Parathyroid adenoma (tissue), 2 donors: ENCODE results near the gene MMRN1.

Experiments used
- H2AFZ ChIP-seq: fragments of 300-600 bp; sonication (generic); one replicate; pipeline ENCODE4 v1.7.0; 2017; ENCODE audit warnings: antibody characterized with exemption, mild to moderate bottlenecking
- H3K27ac ChIP-seq: fragments of 300-600 bp; sonication (generic); one replicate; pipeline ENCODE4 v1.7.0; 2017
- H3K27me3 ChIP-seq: fragments of 300-600 bp; sonication (generic); one replicate; pipeline ENCODE4 v1.7.0; 2017; ENCODE audit warnings: low read length; ENCODE audit not compliant: control insufficient read depth, insufficient read depth
- H3K36me3 ChIP-seq: fragments of 300-600 bp; sonication (generic); one replicate; pipeline ENCODE4 v1.7.0; 2017; ENCODE audit warnings: low read length; ENCODE audit not compliant: control insufficient read depth, insufficient read depth
- H3K4me1 ChIP-seq: fragments of 300-600 bp; sonication (generic); one replicate; pipeline ENCODE4 v1.7.0; 2017; ENCODE audit warnings: control low read depth
- H3K4me2 ChIP-seq: fragments of 300-600 bp; sonication (generic); one replicate; pipeline ENCODE4 v1.7.0; 2017; ENCODE audit warnings: low read length
- H3K4me3 ChIP-seq: fragments of 300-600 bp; sonication (generic); one replicate; pipeline ENCODE4 v1.7.0; 2017; ENCODE audit warnings: low read depth, low read length
- H3K79me2 ChIP-seq: fragments of 300-600 bp; sonication (generic); one replicate; pipeline ENCODE4 v1.7.0; 2017; ENCODE audit warnings: control low read depth
- H3K9ac ChIP-seq: fragments of 300-600 bp; sonication (generic); one replicate; pipeline ENCODE4 v1.7.0; 2017; ENCODE audit warnings: mild to moderate bottlenecking
- H3K9me3 ChIP-seq: fragments of 300-600 bp; sonication (generic); one replicate; pipeline ENCODE4 v1.7.0; 2017; ENCODE audit warnings: low read length; ENCODE audit not compliant: control insufficient read depth
- TF ChIP-seq, protein P1 (sequence below): fragments of 300-600 bp; sonication (generic); IDR thresholded peaks from one replicate; pipeline ENCODE4 v1.7.0; 2017; ENCODE audit warnings: antibody characterized with exemption, mild to moderate bottlenecking
- donor health status: primary hyperparathyroidism.

MMRN1 gene

DNA sequence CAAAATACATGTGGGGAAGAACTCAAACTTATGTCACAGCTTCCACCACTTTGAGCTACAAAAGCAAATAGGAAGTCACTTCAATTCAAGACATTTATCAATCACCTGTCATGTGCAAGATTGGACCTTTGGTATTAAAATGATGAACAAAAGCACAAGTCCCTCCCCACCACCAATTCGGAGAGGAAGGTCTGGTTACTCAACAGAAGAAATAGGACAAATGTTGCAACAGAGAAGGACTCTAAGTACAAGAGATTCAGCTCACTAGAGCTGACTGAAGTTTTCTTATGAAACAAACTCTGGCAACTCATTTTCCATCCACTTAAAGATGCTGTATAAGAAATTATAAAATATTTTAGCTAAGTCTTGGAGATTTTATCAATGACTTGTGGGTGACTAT is 16.0 kb upstream of the MMRN1 start:
- Histone ChIP-seq H3K9me3 (no peaks in the 10 kb centered on the region), H3K9ac (no peak overlapping the region), H3K36me3 (no peaks in the 10 kb centered on the region), H3K4me2 (no peak overlapping the region), H3K4me1 (no peaks in the 10 kb centered on the region), H2AFZ (no peak overlapping the region), H3K4me3 (no peak overlapping the region), H3K27ac (no peak overlapping the region), H3K27me3 (no peaks in the 10 kb centered on the region), H3K79me2 (no peaks in the 10 kb centered on the region)
- TF ChIP-seq, protein P1, sequence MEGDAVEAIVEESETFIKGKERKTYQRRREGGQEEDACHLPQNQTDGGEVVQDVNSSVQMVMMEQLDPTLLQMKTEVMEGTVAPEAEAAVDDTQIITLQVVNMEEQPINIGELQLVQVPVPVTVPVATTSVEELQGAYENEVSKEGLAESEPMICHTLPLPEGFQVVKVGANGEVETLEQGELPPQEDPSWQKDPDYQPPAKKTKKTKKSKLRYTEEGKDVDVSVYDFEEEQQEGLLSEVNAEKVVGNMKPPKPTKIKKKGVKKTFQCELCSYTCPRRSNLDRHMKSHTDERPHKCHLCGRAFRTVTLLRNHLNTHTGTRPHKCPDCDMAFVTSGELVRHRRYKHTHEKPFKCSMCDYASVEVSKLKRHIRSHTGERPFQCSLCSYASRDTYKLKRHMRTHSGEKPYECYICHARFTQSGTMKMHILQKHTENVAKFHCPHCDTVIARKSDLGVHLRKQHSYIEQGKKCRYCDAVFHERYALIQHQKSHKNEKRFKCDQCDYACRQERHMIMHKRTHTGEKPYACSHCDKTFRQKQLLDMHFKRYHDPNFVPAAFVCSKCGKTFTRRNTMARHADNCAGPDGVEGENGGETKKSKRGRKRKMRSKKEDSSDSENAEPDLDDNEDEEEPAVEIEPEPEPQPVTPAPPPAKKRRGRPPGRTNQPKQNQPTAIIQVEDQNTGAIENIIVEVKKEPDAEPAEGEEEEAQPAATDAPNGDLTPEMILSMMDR: no peak

DNA sequence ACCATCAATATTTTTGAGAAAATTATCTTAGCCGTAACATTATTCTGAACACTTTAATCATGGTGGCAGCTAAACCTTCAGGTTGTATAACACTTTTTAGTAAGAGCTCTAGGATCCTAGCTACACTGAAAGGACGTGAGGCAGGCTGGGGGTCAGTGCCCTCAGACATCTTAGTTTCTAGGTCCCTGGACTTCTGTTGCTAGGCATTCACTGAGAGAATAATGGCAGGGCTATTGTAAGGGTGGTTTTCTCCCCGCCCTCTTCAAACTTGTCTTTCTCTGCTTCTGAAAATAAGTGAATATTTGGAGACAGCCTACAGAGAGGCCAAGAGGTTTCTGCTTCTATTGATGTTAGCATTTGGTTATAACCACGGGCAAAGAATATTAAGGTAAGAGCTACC is 15.4 kb upstream of the MMRN1 start:
- TF ChIP-seq, protein P1: no peak

DNA sequence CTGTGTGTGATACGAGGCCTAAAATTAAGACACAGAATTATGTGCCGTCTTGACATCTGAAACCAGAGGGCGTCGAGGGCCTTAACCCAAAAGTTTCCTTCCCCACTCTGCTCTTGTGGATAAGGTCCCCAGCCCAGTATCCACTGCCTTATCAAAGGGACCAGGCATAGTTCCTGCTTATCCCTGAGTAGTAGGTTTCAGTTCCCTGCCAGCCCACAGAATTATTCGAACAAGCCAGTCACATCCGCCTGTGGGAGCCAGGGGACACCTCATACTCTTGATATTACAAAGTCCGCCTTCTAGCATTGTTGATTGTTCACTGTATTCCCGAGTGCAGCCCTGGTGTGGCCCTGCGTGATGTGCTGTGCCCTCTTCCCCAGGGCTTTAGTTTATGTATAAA is 5.4 kb upstream of the MMRN1 start:
- TF ChIP-seq, protein P1: no peak
- H3K36me3 ChIP-seq: no peaks in the 10 kb centered on the region
- H2AFZ ChIP-seq: no peak overlapping the region
- H3K9me3 ChIP-seq: no peaks in the 10 kb centered on the region
- H3K4me3 ChIP-seq: no peak overlapping the region
- H3K4me2 ChIP-seq: no peak overlapping the region
- H3K27ac ChIP-seq: no peak overlapping the region
- H3K79me2 ChIP-seq: no peaks in the 10 kb centered on the region
- H3K4me1 ChIP-seq: no peaks in the 10 kb centered on the region
- H3K9ac ChIP-seq: no peak overlapping the region
- no peaks in the 10 kb centered on the region for H3K27me3 ChIP-seq

More for the DNA sequence above, 15.4 kb upstream of the MMRN1 start:
- Histone ChIP-seq H3K27me3 (no peaks in the 10 kb centered on the region), H3K4me1 (no peaks in the 10 kb centered on the region), H3K27ac (no peak overlapping the region), H3K9me3 (no peaks in the 10 kb centered on the region), H3K4me3 (no peak overlapping the region), H3K79me2 (no peaks in the 10 kb centered on the region), H3K9ac (no peak overlapping the region), H2AFZ (no peak overlapping the region), H3K4me2 (no peak overlapping the region), H3K36me3 (no peaks in the 10 kb centered on the region)

DNA sequence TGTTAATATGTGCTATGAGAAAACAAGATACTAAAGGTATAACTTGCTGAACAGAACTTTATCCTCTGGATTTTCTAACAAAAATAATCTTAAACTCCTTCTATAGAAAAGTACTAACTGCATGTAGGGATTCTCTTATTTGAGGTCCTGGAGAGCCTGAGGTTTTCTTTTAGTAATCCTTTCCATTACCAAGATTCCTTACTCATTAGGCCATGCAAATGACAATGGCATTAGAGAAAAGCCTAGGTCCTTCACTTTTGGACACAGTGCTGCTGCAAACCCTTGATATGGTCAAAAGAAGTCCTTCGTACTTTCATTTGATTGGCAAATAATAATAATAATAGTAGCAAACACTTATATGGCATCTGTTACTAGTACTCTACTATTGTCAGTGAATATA is 3.2 kb downstream of the MMRN1 start:
- Histone ChIP-seq H3K9me3 (no peaks in the 10 kb centered on the region), H3K4me3 (no peak overlapping the region)

DNA sequence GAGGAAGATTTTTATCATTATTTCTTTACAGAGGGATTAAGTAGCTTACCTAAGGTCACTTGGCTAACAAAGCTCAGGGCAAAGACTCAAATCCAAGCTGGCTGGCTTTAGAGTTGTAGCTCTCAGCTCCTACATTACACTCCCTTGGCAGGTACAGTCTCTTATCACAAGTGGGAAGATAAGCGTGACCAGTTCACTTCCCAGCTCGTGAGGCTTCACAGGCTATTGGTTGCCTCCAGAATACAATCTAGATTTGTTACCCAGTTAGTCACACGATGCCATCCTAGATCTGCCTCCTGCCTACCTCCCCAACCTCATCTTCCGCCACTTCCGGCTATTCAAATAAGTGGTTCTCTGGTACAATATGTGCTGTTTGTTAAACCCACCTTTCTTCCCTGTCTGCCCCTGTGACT is 3.7 kb downstream of the MMRN1 start:
- H3K9ac ChIP-seq: no peak overlapping the region
- H3K4me3 ChIP-seq: no peak overlapping the region
- no peaks in the 10 kb centered on the region for H3K9me3 ChIP-seq
- no peaks in the 10 kb centered on the region for H3K27me3 ChIP-seq
- TF ChIP-seq, protein P1: no peak
- no peak overlapping the region for H2AFZ ChIP-seq
- no peaks in the 10 kb centered on the region for H3K79me2 ChIP-seq
- H3K27ac ChIP-seq: no peak overlapping the region
- no peaks in the 10 kb centered on the region for H3K36me3 ChIP-seq
- no peak overlapping the region for H3K4me2 ChIP-seq
- no peaks in the 10 kb centered on the region for H3K4me1 ChIP-seq

More for the DNA sequence above, 3.2 kb downstream of the MMRN1 start:
- Histone ChIP-seq H3K4me1 (no peaks in the 10 kb centered on the region), H3K4me2 (no peak overlapping the region), H3K79me2 (no peaks in the 10 kb centered on the region), H2AFZ (no peak overlapping the region), H3K27ac (no peak overlapping the region), H3K36me3 (no peaks in the 10 kb centered on the region), H3K27me3 (no peaks in the 10 kb centered on the region), H3K9ac (no peak overlapping the region)
- TF ChIP-seq, protein P1: no peak
